ENCODE measurements around the gene P3H2. TPM values are rescaled to one million over a fixed set of nuclear protein-coding genes. Genes with fewer than 3 reads are reported as not detected.

Gene P3H2
- total and polyA plus RNA-seq, 2 of the 4 experiments (the other 2 are of a cell fraction): 54.7 to 64.3 TPM

DNA sequence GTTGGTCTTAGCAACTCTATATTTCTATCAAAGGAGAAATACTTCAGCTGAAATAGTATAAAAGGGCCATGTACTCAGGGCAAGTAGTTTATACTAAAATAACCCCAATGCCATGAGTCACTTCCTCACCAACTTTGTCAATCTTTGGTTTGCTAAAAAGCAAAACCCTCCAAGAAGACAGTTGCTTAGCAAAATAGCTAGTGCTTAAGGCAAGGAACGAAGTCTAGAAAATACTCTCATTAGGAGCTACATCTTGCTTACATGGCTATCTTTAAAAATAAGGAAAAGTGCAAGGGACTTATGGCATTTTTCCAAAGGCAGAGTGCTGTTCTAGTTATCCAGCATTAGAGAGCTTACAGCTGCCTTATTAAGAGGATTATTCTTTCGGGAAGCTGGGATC, 28.4 kb downstream of the P3H2 start (continued):
- TF ChIP-seq SMC3 (IDR thresholded peaks at IDR 0.05; ENCODE audit: low read depth, low read length): no peak

DNA sequence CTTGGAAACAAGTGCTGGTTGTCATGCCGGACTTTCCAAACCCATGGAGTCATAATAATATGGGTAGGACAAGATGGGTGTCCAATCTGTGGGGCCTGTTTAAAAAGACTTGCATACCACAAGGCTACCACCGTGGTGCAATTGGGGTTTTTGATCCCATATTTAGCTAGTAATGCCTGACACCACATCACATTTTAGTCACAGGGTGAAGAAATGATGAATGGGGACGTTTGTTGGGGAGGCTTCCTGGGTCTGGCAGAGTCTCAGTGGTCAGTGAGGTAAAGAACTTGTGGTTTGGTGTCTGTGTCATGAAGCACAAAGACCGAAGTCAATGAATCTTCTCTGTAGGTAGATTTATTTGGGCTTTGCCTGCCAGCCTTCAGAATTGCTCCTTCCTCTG, 31.0 kb downstream of the P3H2 start:
- Histone ChIP-seq H2BK5ac (ENCODE audit: low read depth, low read length, poor library complexity, severe bottlenecking) (peak overlapping the region; percentile 48), H3K4me1 (ENCODE audit: control insufficient read depth, insufficient read depth, low read length) (peaks cover 12% of the 10 kb centered on the region), H2BK15ac (ENCODE audit: low read depth, low read length) (peak overlapping the region; percentile 70; the same call in 2 of the 3 replicates), H3K27me3 (ENCODE audit: control insufficient read depth, insufficient read depth, low read length) (no peaks in the 10 kb centered on the region), H2AFZ (replicated peaks; ENCODE audit: low read length, poor library complexity) (no peak overlapping the region), H3K27ac (ENCODE audit: insufficient read depth, low read length) (no peak overlapping the region), H3K9ac (ENCODE audit: low read depth, low read length) (no peak overlapping the region), H3K23ac (ENCODE audit: low read depth, low read length) (0 out of 2 replicates have a peak overlapping the region, but pooled peaks have one; percentile 34), H3K56ac (ENCODE audit: extremely low read depth, insufficient read depth, low read length) (no peak overlapping the region), H3K9me3 (ENCODE audit: control insufficient read depth, insufficient read depth, low read length) (no peaks in the 10 kb centered on the region), H4K91ac (ENCODE audit: insufficient read depth, low read depth, low read length) (no peak overlapping the region), H3K14ac (replicated peaks; ENCODE audit: low read depth, low read length) (peak overlapping the region; percentile 55; the same call in 1 of the 2 replicates), H2BK20ac (ENCODE audit: low read depth, low read length) (0 out of 2 replicates have a peak overlapping the region, but pooled peaks have one; percentile 70), H3K4ac (ENCODE audit: low read depth, low read length) (peak overlapping the region; percentile 45; the same call in 1 of the 2 replicates), H4K8ac (ENCODE audit: low read depth in 2 of 2, low read length in 2 of 2) (peak overlapping the region in 1 of 2 experiments; percentile 49; a peak in 3 of 4 replicates), H3K18ac (ENCODE audit: low read depth, low read length) (peak overlapping the region; percentile 4; the same call in 1 of the 2 replicates), H4K20me1 (ENCODE audit: insufficient read depth, low read length) (no peaks in the 10 kb centered on the region), H3K79me1 (ENCODE audit: low read depth in 1 of 2, low read length in 2 of 2) (peaks cover 25 to 45% of the 10 kb centered on the region in 2 experiments), H4K5ac (ENCODE audit: low read depth, low read length) (no peak overlapping the region), H3K4me3 (ENCODE audit: insufficient read depth, low read depth, low read length) (no peak overlapping the region), H2AK9ac (replicated peaks; ENCODE audit: low read depth, low read length, poor library complexity) (no peak overlapping the region), H2AK5ac (ENCODE audit: low read depth, low read length) (peak overlapping the region; percentile 83), H3K36me3 (ENCODE audit: control insufficient read depth, insufficient read depth, low read length) (no peaks in the 10 kb centered on the region; the same call in 1 of the 2 replicates), H2BK120ac (ENCODE audit: low read depth, low read length) (peak overlapping the region; percentile 16; the same call in 1 of the 2 replicates), H3K4me2 (ENCODE audit: low read depth, low read length) (no peak overlapping the region), H3K9me1 (ENCODE audit: insufficient read depth, low read length) (peaks cover 15% of the 10 kb centered on the region)
- DNase-seq: no peak
- no peak for ATAC-seq (ENCODE audit: low read depth)
- in situ Hi-C loops (cut with MboI; ENCODE audit: low sequenced_read_pairs) (no loop called here), dilution Hi-C loops (cut with HindIII; ENCODE audit: low sequenced_read_pairs, unreplicated experiment) (no loop called here), intact Hi-C loops (cut with micrococcal nuclease) (loop anchor here (5.0 kb wide), 1 partner anchor 42 kb away; no protein-coding TSS in a partner anchor)
- no CpG with 5 or more reads among the region's 4 CpGs for WGBS, 2 experiments (ENCODE audit: extremely low coverage in 2 of 2, insufficient read length in 1 of 2)
- ChIA-PET CTCF (no interaction called here), POLR2A (ENCODE audit: unreplicated experiment) (no interaction called here)
- BruUV-seq (replicated peaks): no TSS peak
- TF ChIP-seq NFE2L2 (IDR thresholded peaks at IDR 0.05; ENCODE audit: low read depth, low read length) (no peak), MXI1 (IDR thresholded peaks at IDR 0.05; ENCODE audit: borderline replicate concordance, low read depth, low read length) (no peak), CEBPB (IDR thresholded peaks at IDR 0.05; ENCODE audit: low read depth, low read length) (no peak), CHD1 (IDR thresholded peaks at IDR 0.05; ENCODE audit: low read depth, low read length) (no peak)

Measured in IMR-90 (cell line).